Trophoblast cell (in vitro differentiated cells and primary cell): ENCODE results near the gene LDLRAD3.

ENCODE experiments used
- DNase-seq, 2 donors: peaks; one replicate each; pipeline ENCODE4 v3.0.0-alpha.2; 2016
- H2AFZ ChIP-seq: 2 replicates; pipeline ENCODE4 v1.6.1; 2013; ENCODE audit warnings: low read length, moderate library complexity, mild to moderate bottlenecking; ENCODE audit not compliant: insufficient read depth, poor library complexity
- H2AK5ac ChIP-seq: 2 replicates; pipeline ENCODE4 v1.6.1; 2013; ENCODE audit warnings: mild to moderate bottlenecking, low read length
- H2BK120ac ChIP-seq: 2 replicates; pipeline ENCODE4 v1.6.1; 2013; ENCODE audit warnings: low read length, mild to moderate bottlenecking, moderate library complexity; ENCODE audit not compliant: insufficient read depth, poor library complexity
- H2BK12ac ChIP-seq: 2 replicates; pipeline ENCODE4 v1.6.1; 2013; ENCODE audit warnings: mild to moderate bottlenecking, low read length, moderate library complexity
- H2BK5ac ChIP-seq: 2 replicates; pipeline ENCODE4 v1.6.1; 2013; ENCODE audit warnings: low read length, low read depth, moderate library complexity, mild to moderate bottlenecking; ENCODE audit not compliant: poor library complexity
- H3K14ac ChIP-seq: 2 replicates; pipeline ENCODE4 v1.6.1; 2013; ENCODE audit warnings: mild to moderate bottlenecking, low read length
- H3K18ac ChIP-seq: 2 replicates; pipeline ENCODE4 v1.6.1; 2013; ENCODE audit warnings: mild to moderate bottlenecking, low read length
- H3K23ac ChIP-seq: 2 replicates; pipeline ENCODE4 v1.6.1; 2013; ENCODE audit warnings: low read length
- H3K27ac ChIP-seq: 2 replicates; pipeline ENCODE4 v1.5.1; 2013; ENCODE audit warnings: low read depth, mild to moderate bottlenecking, inconsistent platforms, low read length, moderate library complexity
- H3K27me3 ChIP-seq: 2 replicates; pipeline ENCODE4 v1.6.1; 2013; ENCODE audit warnings: inconsistent platforms, mild to moderate bottlenecking, low read length, moderate library complexity; ENCODE audit not compliant: insufficient read depth
- H3K36me3 ChIP-seq, 2 experiments: 1 replicate in 1 of 2; 2 replicates in 1 of 2; pipeline ENCODE4 v1.6.1; 2013; ENCODE audit warnings: low read length in 2 of 2, mild to moderate bottlenecking in 2 of 2, moderate library complexity in 1 of 2; ENCODE audit not compliant: insufficient read depth in 2 of 2, control insufficient read depth in 1 of 2
- H3K4ac ChIP-seq: 2 replicates; pipeline ENCODE4 v1.6.1; 2013; ENCODE audit warnings: low read depth, mild to moderate bottlenecking, low read length, moderate library complexity
- H3K4me1 ChIP-seq, 2 experiments: 1 replicate in 1 of 2; 2 replicates in 1 of 2; pipeline ENCODE4 v1.6.1; 2013; ENCODE audit warnings: low read length in 2 of 2, mild to moderate bottlenecking in 2 of 2, moderate library complexity in 1 of 2; ENCODE audit not compliant: insufficient read depth in 2 of 2, control insufficient read depth in 1 of 2
- H3K4me2 ChIP-seq: 2 replicates; pipeline ENCODE4 v1.6.1; 2013; ENCODE audit warnings: inconsistent platforms, mild to moderate bottlenecking, low read length, moderate library complexity
- H3K4me3 ChIP-seq: 2 replicates; pipeline ENCODE4 v1.5.1; 2013; ENCODE audit warnings: mild to moderate bottlenecking, low read depth, low read length, inconsistent platforms
- H3K79me1 ChIP-seq: one replicate; pipeline ENCODE4 v1.6.1; 2013; ENCODE audit warnings: low read length
- H3K79me2 ChIP-seq: 2 replicates; pipeline ENCODE4 v1.6.1; 2013; ENCODE audit warnings: low read length, mild to moderate bottlenecking; ENCODE audit not compliant: control insufficient read depth, insufficient read depth, poor library complexity
- H3K9ac ChIP-seq: 2 replicates; pipeline ENCODE4 v1.6.1; 2013; ENCODE audit warnings: mild to moderate bottlenecking, low read length
- H3K9me3 ChIP-seq: 2 replicates; pipeline ENCODE4 v1.6.1; 2013; ENCODE audit warnings: low read depth, mild to moderate bottlenecking, control low read depth, inconsistent platforms, low read length; ENCODE audit not compliant: insufficient read depth
- H4K12ac ChIP-seq: 2 replicates; pipeline ENCODE4 v1.6.1; 2013; ENCODE audit warnings: low read depth, mild to moderate bottlenecking, low read length, moderate library complexity
- H4K8ac ChIP-seq: 2 replicates; pipeline ENCODE4 v1.6.1; 2013; ENCODE audit warnings: low read depth, mild to moderate bottlenecking, low read length, moderate library complexity
- H4K91ac ChIP-seq: one replicate; pipeline ENCODE4 v1.6.1; 2013; ENCODE audit warnings: low read depth, mild to moderate bottlenecking, low read length, moderate library complexity
- WGBS: extraction: QIAGEN DNeasy Blood & Tissue Kit; methylation state at CpG from one replicate; pipeline ENCODE4 v1.1.7; 2013; ENCODE audit warnings: missing lambda C conversion rate; ENCODE audit not compliant: insufficient read length, insufficient coverage; ENCODE audit errors: extremely low coverage; 5-methylcytosine and 5-hydroxymethylcytosine counted together

LDLRAD3 gene

GRCh38 chr11:35951680-35952079 is 7.8 kb downstream of the LDLRAD3 start:
- Histone ChIP-seq H3K18ac (no peak overlapping the region), H4K8ac (no peak overlapping the region), H3K4me1 (no peaks in the 10 kb centered on the region), H2AFZ (no peak overlapping the region), H3K79me1 (no peaks in the 10 kb centered on the region), H3K27me3 (no peaks in the 10 kb centered on the region), H2BK120ac (no peak overlapping the region), H3K9me3 (no peaks in the 10 kb centered on the region), H3K79me2 (no peaks in the 10 kb centered on the region), H3K36me3 (peaks cover 0 to 1% of the 10 kb centered on the region in 2 experiments), H2BK5ac (no peak overlapping the region), H3K27ac (no peak overlapping the region), H3K9ac (no peak overlapping the region), H3K4ac (no peak overlapping the region), H3K4me3 (no peak overlapping the region), H3K14ac (no peak overlapping the region), H4K12ac (no peak overlapping the region), H3K23ac (no peak overlapping the region), H4K91ac (no peak overlapping the region), H2AK5ac (no peak overlapping the region), H2BK12ac (no peak overlapping the region), H3K4me2 (no peak overlapping the region)
- DNase-seq: no peak
- WGBS: no CpG with 5 or more reads among the region's 3 CpGs

DNA sequence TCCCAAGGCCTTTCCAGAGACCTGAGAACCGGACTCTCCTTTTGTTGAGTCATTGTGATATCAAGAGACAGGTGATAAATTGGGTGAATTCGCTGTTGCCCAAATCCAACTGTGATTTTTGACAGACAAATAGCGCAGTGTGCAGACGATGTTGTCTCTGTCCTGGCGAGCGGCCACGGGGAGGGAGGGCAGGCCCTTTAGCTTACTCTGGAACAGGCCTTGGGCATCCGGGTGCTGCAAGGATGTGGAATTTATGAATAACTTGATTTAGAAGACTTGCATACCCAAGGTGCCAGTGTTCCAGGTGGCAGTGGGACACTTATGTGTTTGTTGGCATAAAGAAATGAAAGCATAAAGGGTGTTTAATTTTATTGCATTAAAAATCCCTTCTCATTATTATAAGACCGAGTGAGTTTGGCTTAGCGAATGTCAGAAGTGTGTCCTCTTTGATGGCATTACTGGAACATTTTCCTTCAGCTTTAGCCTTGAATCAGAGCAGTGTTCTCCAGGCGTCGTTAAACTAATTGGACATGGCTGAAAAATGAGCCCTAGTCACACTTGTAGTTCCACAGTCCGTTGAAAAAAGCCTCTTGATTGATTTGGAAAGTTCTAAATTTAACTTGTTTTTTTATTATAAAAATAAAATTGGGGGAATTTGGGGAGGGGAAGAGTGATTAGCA is 9.4 kb downstream of the LDLRAD3 start:
- no peak overlapping the region for H3K23ac ChIP-seq
- H3K79me2 ChIP-seq: no peaks in the 10 kb centered on the region
- H3K27me3 ChIP-seq: no peaks in the 10 kb centered on the region
- no peak overlapping the region for H4K12ac ChIP-seq
- DNase-seq: no peak
- no peaks in the 10 kb centered on the region for H3K79me1 ChIP-seq
- no peak overlapping the region for H3K4me2 ChIP-seq
- WGBS: no CpG with 5 or more reads among the region's 13 CpGs
- H3K9me3 ChIP-seq: no peaks in the 10 kb centered on the region
- no peaks in the 10 kb centered on the region for H3K4me1 ChIP-seq
- H3K36me3 ChIP-seq: peaks cover 0 to 1% of the 10 kb centered on the region in 2 experiments
- no peak overlapping the region for H3K9ac ChIP-seq
- H2BK5ac ChIP-seq: no peak overlapping the region
- no peak overlapping the region for H4K8ac ChIP-seq
- no peak overlapping the region for H3K14ac ChIP-seq
- H2BK120ac ChIP-seq: no peak overlapping the region
- no peak overlapping the region for H3K4ac ChIP-seq
- no peak overlapping the region for H3K4me3 ChIP-seq
- H3K18ac ChIP-seq: no peak overlapping the region
- H4K91ac ChIP-seq: no peak overlapping the region
- no peak overlapping the region for H2AFZ ChIP-seq
- no peak overlapping the region for H3K27ac ChIP-seq
- H2BK12ac ChIP-seq: no peak overlapping the region
- no peak overlapping the region for H2AK5ac ChIP-seq

- Histone ChIP-seq H3K79me1 (no peaks in the 10 kb centered on the region), H3K79me2 (no peaks in the 10 kb centered on the region), H3K27me3 (no peaks in the 10 kb centered on the region), H3K14ac (no peak overlapping the region), H3K36me3 (peaks cover 0 to 1% of the 10 kb centered on the region in 2 experiments), H3K9me3 (no peaks in the 10 kb centered on the region), H2AFZ (no peak overlapping the region), H3K4me3 (no peak overlapping the region), H3K4me1 (no peaks in the 10 kb centered on the region), H2BK120ac (no peak overlapping the region), H3K4ac (no peak overlapping the region), H3K23ac (no peak overlapping the region), H2BK5ac (no peak overlapping the region), H3K4me2 (no peak overlapping the region), H4K12ac (no peak overlapping the region), H3K18ac (no peak overlapping the region), H3K27ac (no peak overlapping the region), H4K8ac (no peak overlapping the region), H3K9ac (no peak overlapping the region), H2BK12ac (no peak overlapping the region), H2AK5ac (no peak overlapping the region), H4K91ac (no peak overlapping the region)
- WGBS: no CpG with 5 or more reads among the region's 3 CpGs
- DNase-seq: no peak
Observed at GRCh38 chr11:35954205-35954604, 10.3 kb downstream of the LDLRAD3 start.

DNA sequence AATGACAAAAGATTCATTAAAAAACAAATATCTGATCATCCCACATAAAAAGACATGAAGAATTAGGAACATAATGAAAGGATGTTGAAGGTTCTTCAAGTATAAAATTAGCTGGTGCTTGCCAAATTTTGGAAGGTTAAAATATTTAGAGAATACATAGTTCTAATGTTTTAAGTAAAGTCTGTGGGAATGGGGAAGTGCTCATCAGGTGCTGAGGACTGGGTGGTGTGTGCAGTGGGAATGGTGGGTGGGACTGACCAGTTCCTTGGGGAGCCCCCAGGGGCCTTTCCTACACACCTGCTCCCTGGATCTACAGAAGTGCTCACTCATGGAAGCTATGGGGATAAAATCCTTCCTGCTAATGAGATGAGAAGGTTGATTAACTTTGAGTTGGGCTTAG is 11.8 kb downstream of the LDLRAD3 start:
- DNase-seq: no peak
- no peak overlapping the region for H3K9ac ChIP-seq
- no peak overlapping the region for H2BK5ac ChIP-seq

More for the DNA sequence above, 11.8 kb downstream of the LDLRAD3 start:
- Histone ChIP-seq H3K79me2 (no peaks in the 10 kb centered on the region), H2BK12ac (no peak overlapping the region), H4K12ac (no peak overlapping the region), H3K4ac (no peak overlapping the region), H3K4me1 (no peaks in the 10 kb centered on the region), H3K27me3 (no peaks in the 10 kb centered on the region), H3K27ac (no peak overlapping the region), H3K18ac (no peak overlapping the region), H4K8ac (no peak overlapping the region), H2AK5ac (no peak overlapping the region), H3K36me3 (peaks cover 0 to 1% of the 10 kb centered on the region in 2 experiments), H3K4me3 (no peak overlapping the region), H3K79me1 (no peaks in the 10 kb centered on the region), H3K9me3 (no peaks in the 10 kb centered on the region), H2AFZ (no peak overlapping the region), H3K14ac (no peak overlapping the region), H4K91ac (no peak overlapping the region), H3K4me2 (no peak overlapping the region), H2BK120ac (no peak overlapping the region), H3K23ac (no peak overlapping the region)
